Measurements from ENCODE around the gene CLDN22.
"Not testable (repeated sequence)": the region's sequence is repeated elsewhere in the genome, so short reads cannot be mapped to it uniquely, and the experiment has no call there.

CLDN22 gene

DNA sequence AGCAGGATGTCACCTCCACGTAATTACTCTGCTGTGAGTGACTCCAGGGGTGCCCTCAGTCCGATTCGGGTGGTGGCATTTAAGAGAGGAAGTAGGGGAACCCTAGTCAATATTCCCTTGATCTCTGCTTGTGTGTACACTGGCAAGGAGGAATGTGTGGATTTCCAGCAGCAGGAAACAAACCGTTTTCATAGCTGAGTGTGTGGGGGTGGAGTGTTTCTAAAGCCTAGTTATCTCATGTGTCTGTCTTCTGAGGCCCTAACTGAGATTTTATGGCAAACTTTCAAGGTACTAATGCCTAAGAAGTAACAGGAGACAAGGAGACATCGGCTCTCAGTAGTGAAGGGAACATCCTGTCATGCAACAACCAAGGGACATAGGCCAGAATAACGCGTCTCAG, 8.8 kb upstream of the CLDN22 start (continued):
- TF ChIP-seq, protein P1, sequence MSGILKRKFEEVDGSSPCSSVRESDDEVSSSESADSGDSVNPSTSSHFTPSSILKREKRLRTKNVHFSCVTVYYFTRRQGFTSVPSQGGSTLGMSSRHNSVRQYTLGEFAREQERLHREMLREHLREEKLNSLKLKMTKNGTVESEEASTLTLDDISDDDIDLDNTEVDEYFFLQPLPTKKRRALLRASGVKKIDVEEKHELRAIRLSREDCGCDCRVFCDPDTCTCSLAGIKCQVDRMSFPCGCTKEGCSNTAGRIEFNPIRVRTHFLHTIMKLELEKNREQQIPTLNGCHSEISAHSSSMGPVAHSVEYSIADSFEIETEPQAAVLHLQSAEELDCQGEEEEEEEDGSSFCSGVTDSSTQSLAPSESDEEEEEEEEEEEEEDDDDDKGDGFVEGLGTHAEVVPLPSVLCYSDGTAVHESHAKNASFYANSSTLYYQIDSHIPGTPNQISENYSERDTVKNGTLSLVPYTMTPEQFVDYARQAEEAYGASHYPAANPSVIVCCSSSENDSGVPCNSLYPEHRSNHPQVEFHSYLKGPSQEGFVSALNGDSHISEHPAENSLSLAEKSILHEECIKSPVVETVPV (CRISPR knock-in tag; IDR thresholded peaks at IDR 0.05): no peak
- no peak for TF ChIP-seq SNAI2 (CRISPR knock-in tag; IDR thresholded peaks at IDR 0.05)
- no peak for TF ChIP-seq RARB (CRISPR knock-in tag; IDR thresholded peaks at IDR 0.05)
- no peak for TF ChIP-seq ARNTL (CRISPR knock-in tag; IDR thresholded peaks at IDR 0.05; ENCODE audit: borderline replicate concordance, low read depth)
- TF ChIP-seq ZFP30 (CRISPR knock-in tag; IDR thresholded peaks at IDR 0.05): no peak
- TF ChIP-seq ZFP3 (CRISPR knock-in tag; IDR thresholded peaks at IDR 0.05): no peak
- TF ChIP-seq POU6F1 (CRISPR knock-in tag; IDR thresholded peaks at IDR 0.05; ENCODE audit: borderline replicate concordance, low read depth): no peak
- no peak for TF ChIP-seq GLIS3 (CRISPR knock-in tag; IDR thresholded peaks at IDR 0.05)
- TF ChIP-seq ZNF565 (CRISPR knock-in tag; conservative IDR thresholded peaks at IDR 0.05; ENCODE audit: low read depth): no peak
- TF ChIP-seq OSR1 (CRISPR knock-in tag; IDR thresholded peaks at IDR 0.05): no peak
- TF ChIP-seq BACH2 (CRISPR knock-in tag; IDR thresholded peaks at IDR 0.05; ENCODE audit: borderline replicate concordance): no peak
- no peak for TF ChIP-seq TCF4 (CRISPR knock-in tag; IDR thresholded peaks at IDR 0.05; ENCODE audit: borderline replicate concordance)
- TF ChIP-seq ESRRG (CRISPR knock-in tag; IDR thresholded peaks at IDR 0.05): no peak
- no peak for TF ChIP-seq ZC3H10 (CRISPR knock-in tag; IDR thresholded peaks at IDR 0.05)
- no peak for TF ChIP-seq ISL1 (CRISPR knock-in tag; IDR thresholded peaks at IDR 0.05)

DNA sequence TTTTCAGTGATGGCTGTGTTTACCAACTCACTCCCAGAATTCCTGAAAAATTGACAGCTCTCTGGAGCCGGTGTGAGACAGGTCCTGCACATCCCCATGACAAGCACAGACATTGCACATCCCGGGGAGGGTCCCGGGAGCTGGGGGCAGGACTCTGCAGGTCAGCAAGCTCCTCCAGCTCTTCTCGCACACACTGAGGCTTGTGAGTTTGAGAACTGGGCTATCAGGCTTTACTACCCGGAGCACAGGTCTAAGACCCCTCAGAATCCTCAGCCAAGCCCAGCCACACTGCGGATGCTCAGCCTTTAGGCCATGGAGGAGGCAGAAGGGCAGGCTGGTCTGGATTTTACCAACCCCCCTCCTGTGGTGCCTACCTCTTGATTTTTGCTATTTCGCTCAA, 7.8 kb upstream of the CLDN22 start:
- no peak for ATAC-seq
- TF ChIP-seq ISL1 (CRISPR knock-in tag; IDR thresholded peaks at IDR 0.05) (no peak), ZC3H10 (CRISPR knock-in tag; IDR thresholded peaks at IDR 0.05) (no peak), ZFP3 (CRISPR knock-in tag; IDR thresholded peaks at IDR 0.05) (no peak), ARNTL (CRISPR knock-in tag; IDR thresholded peaks at IDR 0.05; ENCODE audit: borderline replicate concordance, low read depth) (no peak), ESRRG (CRISPR knock-in tag; IDR thresholded peaks at IDR 0.05) (no peak), PPARA (CRISPR knock-in tag; IDR thresholded peaks at IDR 0.05; ENCODE audit: borderline replicate concordance) (no peak)

GRCh38 chr4:183326853-183327252, 6.8 kb upstream of the CLDN22 start:
- no peak for ATAC-seq
- TF ChIP-seq PATZ1 (CRISPR knock-in tag; IDR thresholded peaks at IDR 0.05; ENCODE audit: borderline replicate concordance) (no peak), PPARA (CRISPR knock-in tag; IDR thresholded peaks at IDR 0.05; ENCODE audit: borderline replicate concordance) (no peak), CSDC2 (CRISPR knock-in tag; IDR thresholded peaks at IDR 0.05) (no peak), TSHZ2 (CRISPR knock-in tag; IDR thresholded peaks at IDR 0.05) (no peak), ZC3H10 (CRISPR knock-in tag; IDR thresholded peaks at IDR 0.05) (no peak), ZNF565 (CRISPR knock-in tag; conservative IDR thresholded peaks at IDR 0.05; ENCODE audit: low read depth) (no peak), ISL1 (CRISPR knock-in tag; IDR thresholded peaks at IDR 0.05) (no peak), TCF4 (CRISPR knock-in tag; IDR thresholded peaks at IDR 0.05; ENCODE audit: borderline replicate concordance) (no peak), POU6F1 (CRISPR knock-in tag; IDR thresholded peaks at IDR 0.05; ENCODE audit: borderline replicate concordance, low read depth) (no peak), RARB (CRISPR knock-in tag; IDR thresholded peaks at IDR 0.05) (no peak), ZNF70 (CRISPR knock-in tag; IDR thresholded peaks at IDR 0.05) (no peak), ZNF8 (CRISPR knock-in tag; IDR thresholded peaks at IDR 0.05) (no peak), ZFP3 (CRISPR knock-in tag; IDR thresholded peaks at IDR 0.05) (no peak), SNAI2 (CRISPR knock-in tag; IDR thresholded peaks at IDR 0.05) (no peak), ESRRG (CRISPR knock-in tag; IDR thresholded peaks at IDR 0.05) (no peak), ARNTL (CRISPR knock-in tag; IDR thresholded peaks at IDR 0.05; ENCODE audit: borderline replicate concordance, low read depth) (no peak), CREB5 (CRISPR knock-in tag; IDR thresholded peaks at IDR 0.05; ENCODE audit: low read depth) (no peak), TOX (CRISPR knock-in tag; IDR thresholded peaks at IDR 0.05; ENCODE audit: borderline replicate concordance) (no peak), OSR1 (CRISPR knock-in tag; IDR thresholded peaks at IDR 0.05) (no peak)
- TF ChIP-seq, protein P1 (CRISPR knock-in tag; IDR thresholded peaks at IDR 0.05): no peak

DNA sequence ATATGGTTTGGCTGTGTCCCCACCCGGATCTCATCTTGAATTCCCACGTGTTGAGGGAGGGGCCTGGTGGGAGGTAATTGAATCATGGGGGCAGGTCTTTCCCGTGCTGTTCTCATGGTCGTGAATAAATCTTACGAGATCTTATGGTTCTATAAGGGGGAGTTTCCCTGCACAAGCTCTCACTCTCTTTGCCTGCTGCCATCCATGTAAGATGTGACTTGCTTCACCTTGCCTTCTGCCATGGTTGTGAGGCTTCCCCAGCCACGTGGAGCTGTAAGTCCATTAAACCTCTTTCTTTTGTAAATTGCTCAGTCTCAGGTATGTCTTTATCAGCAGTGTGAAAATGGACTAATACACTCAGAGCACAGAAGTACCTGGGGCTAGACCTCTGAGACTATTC, 6.3 kb upstream of the CLDN22 start:
- ATAC-seq: not testable (repeated sequence)
